K562 (cell line): ENCODE measurements around the gene DRC1. TPM values are rescaled to one million over a fixed set of nuclear protein-coding genes. Genes with fewer than 3 reads are reported as not detected.
A peak's percentile ranks its signal among the peaks of the same experiment; 100 is the strongest.

Experiments used
- ATAC-seq: fragments of 200-7000 bp; cut with Tn5 transposase; 3 replicates; pipeline ENCODE4 v1.9.1; 2020; ENCODE audit warnings: moderate library complexity
- BruUV-seq: library from RNA; stranded (reverse); fragments of 400-500 nt; replicated peaks from 2 replicates; lab custom pipeline; 2021; lab: Mats Ljungman, UMichigan
- CTCF ChIA-PET: fragments of 300-600 bp; formaldehyde crosslinking; extraction: SDS; loops from one replicate; lab custom pipeline; 2021; ENCODE audit warnings: low intra/inter-chr PET ratio; lab: Yijun Ruan, JAX
- POLR2A ChIA-PET: fragments of 300-600, 350-650 bp; sonication (Branson Sonifier 250); formaldehyde crosslinking; extraction: SDS; loops from one replicate; lab custom pipeline; 2021; ENCODE audit warnings: antibody characterized with exemption, inconsistent platforms; lab: Yijun Ruan, JAX
- DNase-seq, 4 experiments: peaks; one replicate each; pipeline versions ENCODE4 v3.0.0 to v3.0.0-alpha.2; 2011 to 2018; ENCODE audit warnings: low spot score in 3 of 4, mixed read lengths in 3 of 4; ENCODE audit errors: extremely low read depth in 1 of 4
- FAIRE-seq: peaks from 2 replicates; lab custom pipeline; 2011; peaks lifted over from hg19 to GRCh38; lab: Jason Lieb, UNC
- H2AFZ ChIP-seq: 2 replicates; pipeline ENCODE4 v1.6.0; 2011; ENCODE audit warnings: low read depth, low read length, control low read depth, inconsistent platforms
- H3K27ac ChIP-seq: fragments of 200-600 bp; 3 replicates; pipeline ENCODE4 v1.8.0; 2011; ENCODE audit warnings: low read depth, mild to moderate bottlenecking, control low read depth, inconsistent platforms, low read length, moderate library complexity, mixed read lengths; ENCODE audit errors: extremely low read depth
- H3K27me3 ChIP-seq, 2 experiments: fragments of 300-600 bp in 1 of 2; 2 replicates in 1 of 2; 3 replicates in 1 of 2; pipeline versions ENCODE4 v1.6.0 to v1.8.0; 2011; ENCODE audit warnings: inconsistent platforms in 2 of 2, low read length in 2 of 2, mild to moderate bottlenecking in 1 of 2, mixed read lengths in 1 of 2, moderate library complexity in 1 of 2; ENCODE audit not compliant: control insufficient read depth in 2 of 2, insufficient read depth in 2 of 2
- H3K36me3 ChIP-seq: fragments of 300-600 bp; 3 replicates; pipeline ENCODE4 v1.8.0; 2011; ENCODE audit warnings: mild to moderate bottlenecking, low read length, inconsistent platforms; ENCODE audit not compliant: control insufficient read depth, insufficient read depth
- H3K4me1 ChIP-seq, 2 experiments: fragments of 200-600 bp in 1 of 2; replicated peaks in 1 of 2; 2 replicates in 1 of 2; 3 replicates in 1 of 2; pipeline versions ENCODE4 v1.5.1 to v1.8.0; 2011; ENCODE audit warnings: inconsistent platforms in 2 of 2, low read length in 2 of 2, mild to moderate bottlenecking in 1 of 2, mixed read lengths in 1 of 2, moderate library complexity in 1 of 2; ENCODE audit not compliant: control insufficient read depth in 2 of 2, insufficient read depth in 2 of 2
- H3K4me2 ChIP-seq: 2 replicates; pipeline ENCODE4 v1.6.1; 2011; ENCODE audit warnings: low read length, control low read depth, inconsistent platforms, mixed read lengths; ENCODE audit not compliant: insufficient read depth
- H3K4me3 ChIP-seq: fragments of 200-600 bp; sonication (generic), shearing (Covaris generic); 2 replicates; pipeline ENCODE4 v1.5.1; 2016; ENCODE audit warnings: control low read depth, inconsistent platforms
- H3K79me2 ChIP-seq: fragments of 200-600 bp; 3 replicates; pipeline ENCODE4 v1.8.0; 2011; ENCODE audit warnings: low read length, inconsistent platforms; ENCODE audit not compliant: control insufficient read depth, insufficient read depth
- H3K9ac ChIP-seq, 2 experiments: 2 replicates each; pipeline versions ENCODE4 v1.6.0 to v1.6.1; 2011; ENCODE audit warnings: low read depth in 2 of 2, low read length in 2 of 2, control low read depth in 1 of 2, inconsistent platforms in 1 of 2, mild to moderate bottlenecking in 1 of 2, mixed read lengths in 1 of 2; ENCODE audit not compliant: insufficient read depth in 1 of 2
- H3K9me1 ChIP-seq: one replicate; pipeline ENCODE4 v1.6.0; 2011; ENCODE audit warnings: inconsistent platforms, mild to moderate bottlenecking, low read length, moderate library complexity; ENCODE audit not compliant: control insufficient read depth, insufficient read depth
- H3K9me3 ChIP-seq: replicated peaks from 2 replicates; pipeline ENCODE4 v1.5.1; 2011; ENCODE audit warnings: low read depth, low read length, inconsistent platforms; ENCODE audit not compliant: control insufficient read depth, insufficient read depth
- H4K20me1 ChIP-seq: replicated peaks from 2 replicates; pipeline ENCODE4 v1.6.1; 2011; ENCODE audit warnings: low read length, inconsistent platforms, mixed read lengths; ENCODE audit not compliant: control insufficient read depth, insufficient read depth
- BRD9 ChIP-seq: fragments of 450-650 bp; IDR thresholded peaks from 2 replicates; pipeline ENCODE4 v1.6.1; 2018; ENCODE audit warnings: low read depth; ENCODE audit not compliant: partially characterized antibody
- CREB1 ChIP-seq, 2 experiments: sonication (generic) in 1 of 2; formaldehyde crosslinking in 1 of 2; IDR thresholded peaks; 2 replicates each; pipeline versions ENCODE4 v1.6.1 to v1.8.0; 2012 to 2022; ENCODE audit warnings: inconsistent platforms in 1 of 2, mild to moderate bottlenecking in 1 of 2, missing genetic modification reagents in 1 of 2, moderate library complexity in 1 of 2
- KLF1 ChIP-seq: fragments of 450-650 bp; IDR thresholded peaks from 2 replicates; pipeline ENCODE4 v1.6.1; 2016; ENCODE audit warnings: missing genetic modification characterization, missing compliant biosample characterization
- MEF2D ChIP-seq: conservative IDR thresholded peaks from 2 replicates; pipeline ENCODE4 v1.6.1; 2016; ENCODE audit warnings: low read depth, missing genetic modification characterization, missing compliant biosample characterization
- SAP30 ChIP-seq: fragments of 200-600 bp; sonication (generic); IDR thresholded peaks from 2 replicates; pipeline ENCODE4 v1.6.1; 2012; ENCODE audit warnings: borderline replicate concordance, low read depth, mild to moderate bottlenecking, moderate library complexity, low read length, control low read depth, inconsistent platforms; ENCODE audit not compliant: insufficient read depth, poor library complexity, severe bottlenecking
- SIN3A ChIP-seq, 2 experiments: fragments of 150-350 bp in 1 of 2; IDR thresholded peaks; 2 replicates each; pipeline ENCODE4 v1.6.1; 2011 to 2016; ENCODE audit warnings: borderline replicate concordance in 2 of 2, low read depth in 2 of 2, low read length in 2 of 2, mild to moderate bottlenecking in 2 of 2, moderate library complexity in 2 of 2; ENCODE audit not compliant: control insufficient read depth in 1 of 2
- SMARCA5 ChIP-seq: fragments of 450-650 bp; IDR thresholded peaks from 2 replicates; pipeline ENCODE4 v1.6.1; 2016
- SMARCE1 ChIP-seq: fragments of 450-650 bp; IDR thresholded peaks from 2 replicates; pipeline ENCODE4 v1.7.1; 2016; ENCODE audit warnings: mild to moderate bottlenecking
- TRIM28 ChIP-seq: fragments of 450-650 bp; IDR thresholded peaks from 2 replicates; pipeline ENCODE4 v1.6.1; 2017
- XRCC5 ChIP-seq: fragments of 200-400 bp; formaldehyde crosslinking; IDR thresholded peaks from 2 replicates; pipeline ENCODE4 v1.6.1; 2017; ENCODE audit warnings: low read depth, mild to moderate bottlenecking, low read length
- ZNF175 ChIP-seq: fragments of 200-800 bp; sonication (Bioruptor generic); IDR thresholded peaks from 2 replicates; pipeline ENCODE4 v1.6.1; 2016; ENCODE audit warnings: low read depth, mild to moderate bottlenecking, missing genetic modification characterization, missing compliant biosample characterization
- ZNF282 ChIP-seq: sonication (generic); formaldehyde crosslinking; IDR thresholded peaks from 2 replicates; pipeline ENCODE4 v1.8.1; 2023; ENCODE audit warnings: missing genetic modification reagents
- WGBS: fragments of 100-300 bp; shearing (Covaris generic); methylation state at CpG from one replicate; pipeline ENCODE4 v1.1.6; 2016; ENCODE audit warnings: low coverage, mixed read lengths; ENCODE audit not compliant: insufficient coverage; ENCODE audit errors: missing lambda C conversion rate; 5-methylcytosine and 5-hydroxymethylcytosine counted together
- in situ Hi-C: fragments of 300-500 bp; cut with MboI; formaldehyde crosslinking; loops from 4 replicates; pipeline ENCODE4 v1.15.0; 2018; ENCODE audit warnings: inconsistent platforms, mixed read lengths
- intact Hi-C: fragments of 100-400 bp; cut with micrococcal nuclease; formaldehyde crosslinking; loops from 2 replicates; pipeline ENCODE4 v1.14.2; 2022
- polyA plus RNA-seq, 8 experiments: library from polyadenylated mRNA; depleted of rRNA in 4 of 8; stranded (reverse) in 5 of 8; unstranded in 3 of 8; fragments of >200 nt; fragmentation: Nextera tagmentation in 2 of 8; fragmentation: Illumina TruSeq in 1 of 8; extraction: Ambion mirVana in 2 of 8; extraction: Trizol in 1 of 8; gene quantifications; 2 replicates each; pipeline versions ENCODE4 v1.2.1 to v1.2.3, GENCODE V29; 2011 to 2014; ENCODE audit warnings: inconsistent platforms in 1 of 8, missing spikeins in 1 of 8
- total RNA-seq, 7 experiments: library from RNA; depleted of rRNA in 6 of 7; stranded (reverse); fragments of >200 nt in 6 of 7; fragmentation: Illumina TruSeq in 2 of 7; extraction: Trizol in 2 of 7; gene quantifications; 2 replicates each; pipeline versions ENCODE4 v1.2.1 to v1.2.3, GENCODE V29; 2011 to 2021; ENCODE audit warnings: low replicate concordance in 1 of 7
- TF ChIP-seq, protein P1 (sequence below): sonication (generic); formaldehyde crosslinking; IDR thresholded peaks from 2 replicates; pipeline ENCODE4 v1.8.0; 2022; ENCODE audit warnings: mild to moderate bottlenecking, missing genetic modification reagents
- TF ChIP-seq, protein P2 (sequence below): IDR thresholded peaks from 2 replicates; pipeline ENCODE4 v1.6.1; 2014; ENCODE audit warnings: antibody characterized with exemption
- TF ChIP-seq, protein P3 (sequence below): fragments of 450-650 bp; IDR thresholded peaks from 2 replicates; pipeline ENCODE4 v1.6.1; 2018; ENCODE audit warnings: mild to moderate bottlenecking, low read depth; ENCODE audit not compliant: partially characterized antibody

The DRC1 gene
- total and polyA plus RNA-seq, 9 of the 15 experiments (the other 6 are each of a cell fraction or from before 2014, with no cell fraction given): 0.07 to 0.10 TPM; not detected in 7

DNA sequence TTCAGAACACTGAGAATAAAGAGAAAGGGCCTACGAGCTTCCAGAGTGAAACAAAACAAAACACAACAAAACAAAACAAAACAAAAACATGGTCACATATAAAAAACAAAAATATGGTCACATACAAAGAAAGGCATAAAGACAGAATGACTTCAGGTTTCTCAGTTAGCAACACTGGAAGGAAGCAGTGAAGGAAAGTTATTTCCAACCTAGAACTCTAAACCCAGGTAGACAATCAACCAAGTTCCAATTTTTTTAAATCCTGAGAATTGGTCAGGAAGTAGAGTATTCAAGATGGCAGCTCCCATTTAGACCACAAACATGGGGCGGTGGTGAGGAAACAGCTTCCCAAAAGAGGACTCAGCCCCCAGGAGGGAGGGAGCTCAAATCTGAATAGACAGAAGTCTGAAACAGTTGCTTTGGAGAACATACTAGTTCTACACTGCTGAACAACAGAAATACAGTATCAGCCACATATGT is 9.1 kb downstream of the DRC1 start (continued):
- TF ChIP-seq, protein P1, sequence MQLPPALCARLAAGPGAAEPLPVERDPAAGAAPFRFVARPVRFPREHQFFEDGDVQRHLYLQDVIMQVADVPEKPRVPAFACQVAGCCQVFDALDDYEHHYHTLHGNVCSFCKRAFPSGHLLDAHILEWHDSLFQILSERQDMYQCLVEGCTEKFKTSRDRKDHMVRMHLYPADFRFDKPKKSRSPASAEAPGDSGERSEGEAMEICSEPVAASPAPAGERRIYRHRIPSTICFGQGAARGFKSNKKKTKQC (CRISPR knock-in tag): no peak
- TF ChIP-seq ZNF175 (CRISPR knock-in tag): peak; percentile 83
- peak; percentile 13; the same call in 1 of the 2 replicates for TF ChIP-seq SMARCE1
- TF ChIP-seq, protein P2, sequence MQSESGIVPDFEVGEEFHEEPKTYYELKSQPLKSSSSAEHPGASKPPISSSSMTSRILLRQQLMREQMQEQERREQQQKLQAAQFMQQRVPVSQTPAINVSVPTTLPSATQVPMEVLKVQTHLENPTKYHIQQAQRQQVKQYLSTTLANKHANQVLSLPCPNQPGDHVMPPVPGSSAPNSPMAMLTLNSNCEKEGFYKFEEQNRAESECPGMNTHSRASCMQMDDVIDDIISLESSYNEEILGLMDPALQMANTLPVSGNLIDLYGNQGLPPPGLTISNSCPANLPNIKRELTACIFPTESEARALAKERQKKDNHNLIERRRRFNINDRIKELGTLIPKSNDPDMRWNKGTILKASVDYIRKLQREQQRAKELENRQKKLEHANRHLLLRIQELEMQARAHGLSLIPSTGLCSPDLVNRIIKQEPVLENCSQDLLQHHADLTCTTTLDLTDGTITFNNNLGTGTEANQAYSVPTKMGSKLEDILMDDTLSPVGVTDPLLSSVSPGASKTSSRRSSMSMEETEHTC: no peak
- TF ChIP-seq KLF1 (tag): no peak
- no peak for TF ChIP-seq XRCC5

DNA sequence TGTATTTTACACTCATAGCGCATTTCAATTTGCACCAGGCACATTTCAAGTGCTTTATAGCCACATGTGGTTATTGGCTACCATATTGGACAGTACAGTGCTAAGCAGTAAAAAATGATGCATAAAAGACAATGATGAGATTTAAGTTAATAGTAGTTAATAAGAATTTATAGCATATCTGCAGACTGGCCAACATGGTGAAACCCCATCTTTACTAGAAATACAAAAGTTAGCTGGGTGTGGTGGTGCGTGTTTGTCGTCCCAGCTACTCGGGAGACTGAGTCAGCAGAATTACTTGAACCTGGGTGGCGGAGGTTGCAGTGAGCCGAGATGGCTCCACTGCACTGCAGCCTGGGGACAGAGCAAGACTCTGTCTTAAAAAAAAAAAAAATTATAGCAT is 9.7 kb downstream of the DRC1 start:
- Histone ChIP-seq H3K4me1 (peaks cover 7 to 18% of the 10 kb centered on the region in 2 experiments; a peak in 4 of 5 replicates), H3K36me3 (no peaks in the 10 kb centered on the region), H3K27ac (peak overlapping the region; percentile 95), H3K9me3 (0 out of 2 replicates have a peak, but pooled peaks cover 4% of the 10 kb centered on the region), H3K4me2 (peak overlapping the region; percentile 79), H3K9ac (peak overlapping the region in 1 of 2 experiments; percentile 78; a peak in 2 of 4 replicates), H2AFZ (peak overlapping the region; percentile 95), H3K9me1 (no peaks in the 10 kb centered on the region), H3K79me2 (no peaks in the 10 kb centered on the region), H3K27me3 (no peaks in the 10 kb centered on the region), H3K4me3 (peak overlapping the region; percentile 30; the same call in 1 of the 2 replicates), H4K20me1 (no peaks in the 10 kb centered on the region)
- CTCF ChIA-PET: interaction anchor here (0.7 kb wide), 1 partner anchor 14 kb away, joined by 3 read pairs; no protein-coding TSS in a partner anchor
- intact Hi-C loops: loop anchor here (5.0 kb wide), 1 partner anchor 64 kb away; the partner anchor contains the start of genes ADGRF3 and SELENOI
- no TSS peak for BruUV-seq
- POLR2A ChIA-PET: interaction anchor here (0.7 to 2.5 kb wide), 5 partner anchors 11 to 510 kb away, joined by 3 to 16 read pairs (median 4); no protein-coding TSS in a partner anchor
- ATAC-seq: peak; percentile 74
- peak in 1 of 4 experiments; percentile 74 for DNase-seq
- WGBS: 13% methylated on average over 6 of the region's 6 CpGs
- peak; percentile 80 for FAIRE-seq
- in situ Hi-C loops: no loop called here
- TF ChIP-seq SMARCA5: no peak
- peak; percentile 17 for TF ChIP-seq BRD9
- TF ChIP-seq SIN3A (IDR thresholded peaks at IDR 0.05; ENCODE audit: borderline replicate concordance in 2 of 2, control insufficient read depth in 1 of 2, low read depth in 2 of 2, low read length in 2 of 2): no peak
- no peak for TF ChIP-seq CREB1 (IDR thresholded peaks at IDR 0.05)
- TF ChIP-seq CREB1 (CRISPR knock-in tag; IDR thresholded peaks at IDR 0.05): no peak
- TF ChIP-seq ZNF282: no peak
- no peak for TF ChIP-seq MEF2D (tag)
- TF ChIP-seq, protein P3, sequence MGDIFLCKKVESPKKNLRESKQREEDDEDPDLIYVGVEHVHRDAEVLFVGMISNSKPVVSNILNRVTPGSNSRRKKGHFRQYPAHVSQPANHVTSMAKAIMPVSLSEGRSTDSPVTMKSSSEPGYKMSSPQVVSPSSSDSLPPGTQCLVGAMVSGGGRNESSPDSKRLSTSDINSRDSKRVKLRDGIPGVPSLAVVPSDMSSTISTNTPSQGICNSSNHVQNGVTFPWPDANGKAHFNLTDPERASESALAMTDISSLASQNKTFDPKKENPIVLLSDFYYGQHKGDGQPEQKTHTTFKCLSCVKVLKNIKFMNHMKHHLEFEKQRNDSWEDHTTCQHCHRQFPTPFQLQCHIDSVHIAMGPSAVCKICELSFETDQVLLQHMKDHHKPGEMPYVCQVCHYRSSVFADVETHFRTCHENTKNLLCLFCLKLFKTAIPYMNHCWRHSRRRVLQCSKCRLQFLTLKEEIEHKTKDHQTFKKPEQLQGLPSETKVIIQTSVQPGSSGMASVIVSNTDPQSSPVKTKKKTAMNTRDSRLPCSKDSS: no peak
- TF ChIP-seq TRIM28: no peak
- TF ChIP-seq SAP30: no peak
